HG03025 (cell line): Measurements from ENCODE around the gene HSPB1.
"Not testable (repeated sequence)": the region's sequence is repeated elsewhere in the genome, so short reads cannot be mapped to it uniquely, and the experiment has no call there.

Source experiments
- ATAC-seq: cut with Tn5 transposase; IDR thresholded peaks from one replicate; pipeline ENCODE4 v1.9.1; 2021; ENCODE audit warnings: mild to moderate bottlenecking, moderate library complexity; ENCODE audit not compliant: unreplicated experiment, low FRiP score

Gene HSPB1

GRCh38 chr7:76302347-76303201 is at the start of gene HSPB1:
Gene HSPB1 (plus strand): TSS chr7:76302673. CDS start chr7:76302713, 40 bp downstream.
- no peak for ATAC-seq

- ATAC-seq: no peak
These were observed 47.7 kb upstream of the HSPB1 start for GRCh38 chr7:76254781-76255180.

GRCh38 chr7:76257973-76258372 is 44.5 kb upstream of the HSPB1 start:
- ATAC-seq: no peak

- ATAC-seq: no peak
These were observed 43.1 kb upstream of the HSPB1 start for GRCh38 chr7:76259124-76260093.

- ATAC-seq: no peak
These were observed 42.2 kb upstream of the HSPB1 start for GRCh38 chr7:76260171-76260703.

GRCh38 chr7:76261329-76261728 is 41.1 kb upstream of the HSPB1 start:
- ATAC-seq: no peak

- no peak for ATAC-seq
These were observed 40.5 kb upstream of the HSPB1 start for GRCh38 chr7:76261931-76262330.

GRCh38 chr7:76262683-76263402 is 39.6 kb upstream of the HSPB1 start:
- no peak for ATAC-seq

GRCh38 chr7:76265299-76265698 is 37.2 kb upstream of the HSPB1 start:
- no peak for ATAC-seq

- ATAC-seq: no peak
These were observed 35.2 kb upstream of the HSPB1 start for GRCh38 chr7:76267107-76267893.

GRCh38 chr7:76267894-76268183 is 34.6 kb upstream of the HSPB1 start:
- no peak for ATAC-seq

- no peak for ATAC-seq
These were observed 34.1 kb upstream of the HSPB1 start for GRCh38 chr7:76268376-76268775.

GRCh38 chr7:76269895-76270294 is 32.6 kb upstream of the HSPB1 start:
- no peak for ATAC-seq

- not testable (repeated sequence) for ATAC-seq
These were observed 31.1 kb upstream of the HSPB1 start for GRCh38 chr7:76271384-76271783.

- no peak for ATAC-seq
These were observed 30.3 kb upstream of the HSPB1 start for GRCh38 chr7:76272142-76272541.

GRCh38 chr7:76272851-76273497 is 29.5 kb upstream of the HSPB1 start:
- ATAC-seq: no peak

GRCh38 chr7:76273503-76273902 is 29.0 kb upstream of the HSPB1 start:
- no peak for ATAC-seq

GRCh38 chr7:76278540-76278939 is 23.9 kb upstream of the HSPB1 start:
- ATAC-seq: no peak

GRCh38 chr7:76280408-76280807 is 22.1 kb upstream of the HSPB1 start:
- no peak for ATAC-seq
